ENCODE results near the gene SAMD4A.

The SAMD4A gene

GRCh38 chr14:54712465-54713200 lies 145.7 kb downstream of the SAMD4A start:
- no peak overlapping the region for H3K4me3 Mint-ChIP-seq
- CTCF ChIA-PET, result interaction anchor here (0.7 to 3.0 kb wide), 6 partner anchors 9 to 70 kb away, joined by 3 to 16 read pairs (median 4); no protein-coding TSS in a partner anchor
- no peak overlapping the region for H3K27ac Mint-ChIP-seq
- DNase-seq, result no peak
- H3K9me3 Mint-ChIP-seq, result no peaks in the 10 kb centered on the region
- peaks cover 3% of the 10 kb centered on the region for H3K36me3 Mint-ChIP-seq
- peaks cover 22% of the 10 kb centered on the region for H3K4me1 Mint-ChIP-seq
- H3K27me3 Mint-ChIP-seq, result peaks cover 13% of the 10 kb centered on the region

GRCh38 chr14:54713379-54713778 lies 146.5 kb downstream of the SAMD4A start:
- CTCF ChIA-PET, result interaction anchor here (1.0 to 1.4 kb wide), 2 partner anchors 22 to 43 kb away, joined by 3 to 4 read pairs; no protein-coding TSS in a partner anchor
- Mint-ChIP-seq H3K4me1 (peaks cover 22% of the 10 kb centered on the region), H3K36me3 (peaks cover 3% of the 10 kb centered on the region), H3K4me3 (no peak overlapping the region), H3K9me3 (no peaks in the 10 kb centered on the region), H3K27me3 (peaks cover 14% of the 10 kb centered on the region), H3K27ac (no peak overlapping the region)
- no peak for DNase-seq

- DNase-seq, result no peak
- Mint-ChIP-seq H3K27ac (no peak overlapping the region), H3K36me3 (peaks cover 3% of the 10 kb centered on the region), H3K9me3 (no peaks in the 10 kb centered on the region), H3K27me3 (peaks cover 25% of the 10 kb centered on the region), H3K4me3 (no peak overlapping the region), H3K4me1 (peaks cover 22% of the 10 kb centered on the region)
- CTCF ChIA-PET, result interaction anchor here (1.1 kb wide), 1 partner anchor 8 kb away, joined by 4 read pairs; no protein-coding TSS in a partner anchor
Observed at GRCh38 chr14:54715239-54715638, 148.3 kb downstream of the SAMD4A start.

- no peaks in the 10 kb centered on the region for H3K9me3 Mint-ChIP-seq
- H3K27me3 Mint-ChIP-seq, result peaks cover 28% of the 10 kb centered on the region
- peaks cover 3% of the 10 kb centered on the region for H3K36me3 Mint-ChIP-seq
- H3K4me1 Mint-ChIP-seq, result peaks cover 24% of the 10 kb centered on the region
- no peak for DNase-seq
- H3K27ac Mint-ChIP-seq, result no peak overlapping the region
- CTCF ChIA-PET, result interaction anchor here (0.6 kb wide), 1 partner anchor 1691 kb away, joined by 3 read pairs; no protein-coding TSS in a partner anchor
- no peak overlapping the region for H3K4me3 Mint-ChIP-seq
Observed at GRCh38 chr14:54715811-54716210, 148.9 kb downstream of the SAMD4A start.

- Mint-ChIP-seq H3K4me3 (no peak overlapping the region), H3K27ac (no peak overlapping the region), H3K9me3 (no peaks in the 10 kb centered on the region), H3K27me3 (peaks cover 29% of the 10 kb centered on the region), H3K36me3 (no peaks in the 10 kb centered on the region), H3K4me1 (peaks cover 21% of the 10 kb centered on the region)
- DNase-seq, result no peak
- CTCF ChIA-PET, result interaction anchor here (1.0 to 1.9 kb wide), 4 partner anchors 26 to 153 kb away, joined by 3 to 7 read pairs (median 4); partner anchors contain the start of gene SAMD4A
Observed at GRCh38 chr14:54716862-54717261, 149.9 kb downstream of the SAMD4A start.

- peaks cover 24% of the 10 kb centered on the region for H3K27me3 Mint-ChIP-seq
Observed at GRCh38 chr14:54718046-54718445, 151.1 kb downstream of the SAMD4A start.

GRCh38 chr14:54719406-54719805 lies 152.5 kb downstream of the SAMD4A start:
- peaks cover 14% of the 10 kb centered on the region for H3K4me1 Mint-ChIP-seq
- no peak for DNase-seq
- H3K27me3 Mint-ChIP-seq, result peaks cover 25% of the 10 kb centered on the region
- CTCF ChIA-PET, result interaction anchor here (1.5 kb wide), 1 partner anchor 28 kb away, joined by 8 read pairs; no protein-coding TSS in a partner anchor
- H3K9me3 Mint-ChIP-seq, result no peaks in the 10 kb centered on the region
- H3K4me3 Mint-ChIP-seq, result no peak overlapping the region
- no peak overlapping the region for H3K27ac Mint-ChIP-seq
- H3K36me3 Mint-ChIP-seq, result no peaks in the 10 kb centered on the region

More at GRCh38 chr14:54718046-54718445, 151.1 kb downstream of the SAMD4A start:
- Mint-ChIP-seq H3K4me3 (no peak overlapping the region), H3K27ac (no peak overlapping the region), H3K36me3 (no peaks in the 10 kb centered on the region), H3K4me1 (peaks cover 17% of the 10 kb centered on the region), H3K9me3 (no peaks in the 10 kb centered on the region)
- no peak for DNase-seq
- CTCF ChIA-PET, result interaction anchor here (0.6 to 1.9 kb wide), 7 partner anchors 27 to 154 kb away, joined by 3 to 7 read pairs (median 4); partner anchors contain the start of gene SAMD4A

GRCh38 chr14:54722791-54723432 lies 156.0 kb downstream of the SAMD4A start:
- Mint-ChIP-seq H3K9me3 (no peaks in the 10 kb centered on the region), H3K36me3 (no peaks in the 10 kb centered on the region), H3K27ac (no peak overlapping the region), H3K27me3 (peaks cover 28% of the 10 kb centered on the region), H3K4me3 (no peak overlapping the region), H3K4me1 (peaks cover 14% of the 10 kb centered on the region)
- peak; percentile 33 for DNase-seq
- CTCF ChIA-PET, result interaction anchor here (0.5 to 5.6 kb wide), 16 partner anchors 8 to 547 kb away, joined by 3 to 57 read pairs (median 4); partner anchors contain the start of gene SAMD4A

- no peaks in the 10 kb centered on the region for H3K36me3 Mint-ChIP-seq
- no peak overlapping the region for H3K27ac Mint-ChIP-seq
- H3K9me3 Mint-ChIP-seq, result no peaks in the 10 kb centered on the region
Observed at GRCh38 chr14:54724123-54724522, 157.2 kb downstream of the SAMD4A start.

GRCh38 chr14:54724676-54725325 lies 157.9 kb downstream of the SAMD4A start:
- Mint-ChIP-seq H3K27me3 (peaks cover 20% of the 10 kb centered on the region), H3K4me1 (peaks cover 27% of the 10 kb centered on the region), H3K9me3 (no peaks in the 10 kb centered on the region), H3K4me3 (no peak overlapping the region), H3K36me3 (no peaks in the 10 kb centered on the region), H3K27ac (no peak overlapping the region)
- no peak for DNase-seq
- CTCF ChIA-PET, result interaction anchor here (4.7 to 5.6 kb wide), 2 partner anchors 33 to 49 kb away, joined by 28 to 57 read pairs; no protein-coding TSS in a partner anchor

More at GRCh38 chr14:54724123-54724522, 157.2 kb downstream of the SAMD4A start:
- DNase-seq, result no peak
- CTCF ChIA-PET, result interaction anchor here (0.6 to 5.6 kb wide), 10 partner anchors 10 to 158 kb away, joined by 3 to 57 read pairs (median 4); partner anchors contain the start of gene SAMD4A
- Mint-ChIP-seq H3K27me3 (peaks cover 25% of the 10 kb centered on the region), H3K4me1 (peaks cover 21% of the 10 kb centered on the region), H3K4me3 (no peak overlapping the region)

GRCh38 chr14:54725998-54726397 lies 159.1 kb downstream of the SAMD4A start:
- Mint-ChIP-seq H3K4me3 (no peak overlapping the region), H3K9me3 (no peaks in the 10 kb centered on the region), H3K27ac (no peak overlapping the region), H3K27me3 (peaks cover 17% of the 10 kb centered on the region), H3K4me1 (peaks cover 36% of the 10 kb centered on the region), H3K36me3 (no peaks in the 10 kb centered on the region)
- DNase-seq, result no peak
- CTCF ChIA-PET, result interaction anchor here (5.6 kb wide), 1 partner anchor 48 kb away, joined by 57 read pairs; no protein-coding TSS in a partner anchor

- Mint-ChIP-seq H3K4me1 (peaks cover 28% of the 10 kb centered on the region), H3K36me3 (no peaks in the 10 kb centered on the region), H3K9me3 (no peaks in the 10 kb centered on the region), H3K27ac (no peak overlapping the region), H3K27me3 (peaks cover 20% of the 10 kb centered on the region), H3K4me3 (no peak overlapping the region)
- no peak for DNase-seq
- CTCF ChIA-PET, result interaction anchor here (2.0 to 5.7 kb wide), 2 partner anchors 46 to 162 kb away, joined by 4 to 47 read pairs; no protein-coding TSS in a partner anchor
Observed at GRCh38 chr14:54727929-54728328, 161.0 kb downstream of the SAMD4A start.

- DNase-seq, result no peak
- CTCF ChIA-PET, result interaction anchor here (1.0 to 5.7 kb wide), 4 partner anchors 38 to 163 kb away, joined by 3 to 47 read pairs (median 4); no protein-coding TSS in a partner anchor
Observed at GRCh38 chr14:54728700-54729527, 162.0 kb downstream of the SAMD4A start.

More at GRCh38 chr14:54728700-54729527, 162.0 kb downstream of the SAMD4A start:
- H3K9me3 Mint-ChIP-seq, result no peaks in the 10 kb centered on the region
- H3K27me3 Mint-ChIP-seq, result peaks cover 24% of the 10 kb centered on the region
- H3K4me3 Mint-ChIP-seq, result no peak overlapping the region
- H3K36me3 Mint-ChIP-seq, result no peaks in the 10 kb centered on the region
- no peak overlapping the region for H3K27ac Mint-ChIP-seq
- H3K4me1 Mint-ChIP-seq, result peaks cover 34% of the 10 kb centered on the region

All from activated naive CD4-positive, alpha-beta T cell treated with anti-CD3 and anti-CD28 coated beads, Interleukin-2, amount 10 ng/mL, durations not matched to agents 7 days and 5 days (primary cell).